Common myeloid progenitor, CD34-positive (primary cell): ENCODE measurements around the gene C20orf141.

Source experiments
- CTCF ChIA-PET: fragments of 350-600 bp; sonication (Branson Sonifier 250); formaldehyde crosslinking; loops from one replicate; lab custom pipeline; 2021; ENCODE audit warnings: antibody characterized with exemption; lab: Charles Lee
- POLR2A ChIA-PET: fragments of 350-600 bp; sonication (Branson Sonifier 250); formaldehyde crosslinking; loops from one replicate; lab custom pipeline; 2021; ENCODE audit warnings: antibody characterized with exemption; lab: Charles Lee
- DNase-seq, 3 donors: peaks; one replicate each; pipeline versions ENCODE4 v3.0.0 to v3.0.0-alpha.2; 2013
- H3K27ac ChIP-seq, 2 experiments: 1 replicate in 1 of 2; 2 replicates in 1 of 2; pipeline ENCODE4 v1.7.0; 2013; ENCODE audit warnings: inconsistent platforms in 2 of 2, low read length in 2 of 2, mild to moderate bottlenecking in 2 of 2, low read depth in 1 of 2, moderate library complexity in 1 of 2; ENCODE audit not compliant: severe bottlenecking in 2 of 2, insufficient read depth in 1 of 2, poor library complexity in 1 of 2
- H3K27me3 ChIP-seq, 5 experiments: replicated peaks in 2 of 5; 1 replicate in 3 of 5; 2 replicates in 2 of 5; pipeline versions ENCODE4 v1.6.1 to v1.7.0; 2013; ENCODE audit warnings: low read length in 4 of 5, mild to moderate bottlenecking in 2 of 5, moderate library complexity in 2 of 5, inconsistent platforms in 1 of 5; ENCODE audit not compliant: insufficient read depth in 5 of 5, control insufficient read depth in 4 of 5
- H3K36me3 ChIP-seq, 4 experiments: 1 replicate in 2 of 4; 2 replicates in 2 of 4; pipeline versions ENCODE4 v1.6.1 to v1.7.0; 2013; ENCODE audit warnings: low read length in 3 of 4, control low read depth in 1 of 4, mild to moderate bottlenecking in 1 of 4; ENCODE audit not compliant: control insufficient read depth in 4 of 4, insufficient read depth in 4 of 4
- H3K4me1 ChIP-seq, 4 experiments: 1 replicate in 3 of 4; 2 replicates in 1 of 4; pipeline versions ENCODE4 v1.6.1 to v1.7.1; 2013; ENCODE audit warnings: low read length in 3 of 4, mild to moderate bottlenecking in 3 of 4, control low read depth in 1 of 4, inconsistent platforms in 1 of 4, moderate library complexity in 1 of 4; ENCODE audit not compliant: control insufficient read depth in 4 of 4, insufficient read depth in 4 of 4; ENCODE audit errors: control extremely low read depth in 1 of 4
- H3K4me3 ChIP-seq, 7 experiments: 1 replicate in 4 of 7; 2 replicates in 3 of 7; pipeline versions ENCODE4 v1.5.1 to v1.7.0; 2013; ENCODE audit warnings: mild to moderate bottlenecking in 7 of 7, low read length in 6 of 7, moderate library complexity in 6 of 7, inconsistent platforms in 2 of 7, low read depth in 2 of 7, control low read depth in 1 of 7; ENCODE audit not compliant: insufficient read depth in 4 of 7, control insufficient read depth in 1 of 7; ENCODE audit errors: extremely low read depth in 1 of 7
- H3K9me3 ChIP-seq, 5 experiments: 1 replicate in 4 of 5; 2 replicates in 1 of 5; pipeline versions ENCODE4 v1.6.1 to v1.7.1; 2013; ENCODE audit warnings: low read length in 4 of 5, mild to moderate bottlenecking in 2 of 5, inconsistent platforms in 1 of 5, low read depth in 1 of 5, moderate library complexity in 1 of 5; ENCODE audit not compliant: control insufficient read depth in 4 of 5, insufficient read depth in 2 of 5; ENCODE audit errors: control extremely low read depth in 1 of 5
- WGBS: methylation state at CpG from one replicate; pipeline ENCODE4 v1.1.5; 2013; ENCODE audit not compliant: insufficient coverage; 5-methylcytosine and 5-hydroxymethylcytosine counted together

The C20orf141 gene

DNA sequence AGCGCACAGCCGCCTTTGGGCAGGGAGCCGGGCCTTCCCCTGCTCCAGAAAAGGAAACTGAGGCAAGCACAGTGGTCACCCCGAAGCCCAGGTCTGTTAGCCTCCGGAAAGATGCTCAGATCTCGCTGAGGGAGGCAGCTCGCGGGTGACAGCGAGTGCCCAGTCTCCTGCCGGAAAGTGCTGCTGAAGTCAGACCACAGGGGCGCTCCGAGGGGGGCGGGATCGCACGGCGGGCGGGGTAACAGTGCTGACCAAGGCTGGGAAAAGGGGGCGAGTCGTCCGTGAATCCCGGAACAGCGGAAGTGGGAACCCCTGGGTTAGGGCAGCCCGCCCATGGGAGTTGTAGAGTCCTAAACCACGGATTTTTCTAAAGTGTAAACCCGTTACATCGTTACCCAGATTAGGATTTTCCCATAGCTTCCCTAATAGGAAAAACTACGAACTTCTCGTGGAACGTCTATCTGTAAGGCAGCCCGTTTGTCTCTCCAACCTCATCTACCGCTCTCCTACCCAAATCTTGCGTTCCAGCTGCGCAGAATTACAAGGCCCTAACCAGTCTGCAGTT is 26.3 kb downstream of the C20orf141 start:
- DNase-seq = no peak
- 10% methylated on average over 33 of the region's 33 CpGs for WGBS
- POLR2A ChIA-PET = interaction anchor here (1.6 kb wide), 1 partner anchor 40 kb away, joined by 9 read pairs; no protein-coding TSS in a partner anchor

DNA sequence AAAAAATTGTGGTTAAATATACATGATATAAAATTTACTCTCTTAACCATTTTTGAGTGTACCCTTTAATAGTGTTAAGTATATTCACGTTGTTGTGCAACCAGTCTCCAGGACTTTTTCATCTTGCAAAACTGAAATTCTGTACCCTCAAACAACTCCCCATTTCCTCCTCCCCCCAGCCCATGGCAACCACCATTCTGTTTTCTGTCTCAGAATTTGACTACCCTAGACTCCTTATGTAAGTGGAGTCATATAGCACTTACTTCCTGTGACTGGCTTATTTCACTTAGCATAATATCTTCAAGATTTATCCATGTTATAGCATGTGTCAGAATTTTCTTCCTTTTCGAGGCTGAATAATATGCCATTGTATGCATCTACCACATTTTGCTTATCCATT is 30.8 kb downstream of the C20orf141 start:
- POLR2A ChIA-PET = no interaction called here
- Histone ChIP-seq H3K27me3 (no peaks in the 10 kb centered on the region), H3K27ac (no peak overlapping the region), H3K36me3 (peaks cover 0 to 12% (median 4%) of the 10 kb centered on the region in 4 experiments), H3K4me1 (peaks cover 3 to 7% (median 5%) of the 10 kb centered on the region in 4 experiments), H3K4me3 (no peak overlapping the region), H3K9me3 (no peaks in the 10 kb centered on the region)
- no peak for DNase-seq
- CTCF ChIA-PET = no interaction called here
- WGBS = no CpG with 5 or more reads among the region's 2 CpGs

More for the DNA sequence above, 26.3 kb downstream of the C20orf141 start:
- Histone ChIP-seq H3K27me3 (no peaks in the 10 kb centered on the region), H3K4me3 (peak overlapping the region; percentile 45 to 93 (median 84)), H3K27ac (peak overlapping the region in 1 of 2 experiments; percentile 64), H3K9me3 (no peaks in the 10 kb centered on the region), H3K36me3 (peaks cover 0 to 22% (median 18%) of the 10 kb centered on the region in 4 experiments), H3K4me1 (peaks cover 3 to 20% (median 13%) of the 10 kb centered on the region in 4 experiments)
- CTCF ChIA-PET = interaction anchor here (0.9 to 1.0 kb wide), 2 partner anchors 8 to 11 kb away, joined by 4 to 6 read pairs; no protein-coding TSS in a partner anchor

DNA sequence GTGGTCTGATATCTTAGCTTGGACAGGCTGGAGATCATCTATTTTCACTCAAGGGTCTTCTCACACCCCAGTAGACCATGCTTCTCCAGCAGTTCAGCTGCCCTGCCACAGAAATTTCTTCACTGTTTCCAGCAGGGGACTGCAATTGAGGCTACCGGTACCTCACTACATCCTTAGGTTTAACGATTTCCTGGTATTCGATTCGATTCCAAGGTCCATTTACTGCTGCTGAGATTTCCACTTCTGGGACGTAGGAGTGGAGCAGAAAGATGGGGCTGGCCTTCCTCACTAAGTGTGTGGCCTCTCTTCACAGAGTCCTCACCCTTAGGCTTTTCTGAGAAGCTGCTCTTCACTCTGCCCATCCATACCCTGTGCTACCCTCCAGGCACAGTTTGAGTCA is 31.9 kb downstream of the C20orf141 start:
- 94% methylated on average over 3 of the region's 5 CpGs for WGBS
- no peak overlapping the region for H3K27ac ChIP-seq
- POLR2A ChIA-PET = no interaction called here

DNA sequence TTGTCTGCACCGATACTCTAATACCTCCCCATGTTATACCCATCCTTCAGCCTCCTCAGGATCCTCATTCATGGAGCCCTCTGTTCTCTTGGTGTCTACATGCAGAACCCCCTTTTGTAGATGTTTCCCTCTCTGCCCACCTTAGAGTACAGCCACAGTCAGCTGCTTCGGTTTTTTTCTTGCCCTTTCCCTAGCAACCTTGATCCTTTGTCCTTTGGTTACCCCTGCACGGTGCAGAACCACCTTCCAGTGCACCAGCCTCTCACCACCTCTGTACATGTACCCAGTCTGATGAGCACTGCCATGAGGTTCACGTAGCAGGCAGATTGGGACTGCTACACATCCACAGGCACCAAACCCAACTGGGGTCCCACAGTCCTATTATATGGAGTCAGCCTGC is 33.0 kb downstream of the C20orf141 start:
- H3K4me3 ChIP-seq = no peak overlapping the region
- H3K27ac ChIP-seq = no peak overlapping the region
- POLR2A ChIA-PET = no interaction called here
- peaks cover 0 to 12% (median 4%) of the 10 kb centered on the region in 4 experiments for H3K36me3 ChIP-seq
- no peak for DNase-seq
- H3K9me3 ChIP-seq = no peaks in the 10 kb centered on the region
- WGBS = 95% methylated on average over 3 of the region's 4 CpGs
- H3K27me3 ChIP-seq = no peaks in the 10 kb centered on the region
- peaks cover 4 to 11% (median 7%) of the 10 kb centered on the region in 4 experiments for H3K4me1 ChIP-seq
- CTCF ChIA-PET = interaction anchor here (1.4 kb wide), 1 partner anchor 90 kb away, joined by 3 read pairs; no protein-coding TSS in a partner anchor

More for the DNA sequence above, 31.9 kb downstream of the C20orf141 start:
- Histone ChIP-seq H3K4me1 (peaks cover 0 to under 1% (median 0%) of the 10 kb centered on the region in 4 experiments), H3K36me3 (peaks cover 0 to 12% (median 4%) of the 10 kb centered on the region in 4 experiments), H3K9me3 (no peaks in the 10 kb centered on the region), H3K27me3 (no peaks in the 10 kb centered on the region), H3K4me3 (no peak overlapping the region)
- DNase-seq = no peak
- CTCF ChIA-PET = no interaction called here

DNA sequence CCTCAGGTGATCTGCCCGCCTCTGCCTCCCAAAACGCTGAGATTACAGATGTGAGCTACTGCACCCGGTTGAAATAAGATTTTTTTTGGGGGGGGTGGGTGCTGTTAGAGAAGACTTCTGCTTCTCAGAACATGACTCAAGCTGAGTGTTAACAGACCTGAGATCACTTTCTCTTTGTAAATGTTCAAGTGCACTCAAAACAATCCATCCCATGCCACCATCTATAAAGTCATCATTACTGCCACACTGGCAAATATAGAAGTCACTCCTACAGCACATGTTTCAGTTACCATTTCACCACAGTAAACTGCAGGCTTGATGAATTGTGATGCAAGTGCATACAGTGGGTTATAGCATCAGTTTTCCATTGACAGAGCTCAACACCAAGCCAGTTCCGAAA is 34.7 kb downstream of the C20orf141 start:
- H3K9me3 ChIP-seq = no peaks in the 10 kb centered on the region
- no peak overlapping the region for H3K4me3 ChIP-seq
- POLR2A ChIA-PET = no interaction called here
- H3K27me3 ChIP-seq = no peaks in the 10 kb centered on the region
- WGBS = 100% methylated on average over 1 of the region's 4 CpGs
- peaks cover 0 to 10% (median 2%) of the 10 kb centered on the region in 4 experiments for H3K36me3 ChIP-seq
- DNase-seq = peak in 2 of 3 donors; percentile 21 to 25
- CTCF ChIA-PET = interaction anchor here (1.0 to 3.7 kb wide), 8 partner anchors 9 to 135 kb away, joined by 3 to 14 read pairs (median 6); partner anchors contain the start of genes PCED1A and VPS16
- H3K4me1 ChIP-seq = peaks cover 5 to 17% (median 13%) of the 10 kb centered on the region in 4 experiments
- H3K27ac ChIP-seq = no peak overlapping the region

DNA sequence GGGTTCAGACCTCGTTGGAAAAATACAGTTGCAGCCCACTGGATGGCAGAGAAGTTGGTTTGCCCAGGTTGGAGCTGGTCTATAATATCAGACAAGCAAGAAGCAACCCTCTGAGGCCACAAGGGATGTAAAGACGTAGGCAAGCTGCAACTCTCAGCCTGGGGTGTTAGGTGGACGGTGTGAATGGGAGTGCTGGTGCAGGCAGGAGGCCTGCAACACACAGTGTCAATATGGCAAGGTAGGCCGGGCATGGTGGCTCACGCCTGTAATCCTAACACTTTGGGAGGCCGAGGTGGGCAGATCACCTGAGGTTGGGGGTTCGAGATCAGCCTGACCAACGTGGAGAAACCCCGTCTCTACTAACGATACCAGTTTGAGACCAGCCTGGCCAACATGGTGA is 36.3 kb downstream of the C20orf141 start:
- H3K4me1 ChIP-seq = peaks cover 5 to 17% (median 13%) of the 10 kb centered on the region in 4 experiments
- ChIA-PET POLR2A (interaction anchor here (1.1 kb wide), 1 partner anchor 50 kb away, joined by 3 read pairs; no protein-coding TSS in a partner anchor), CTCF (interaction anchor here (0.7 to 6.6 kb wide), 19 partner anchors 11 to 164 kb away, joined by 3 to 47 read pairs (median 4); partner anchors contain the start of genes PCED1A and VPS16)
- DNase-seq = peak in 2 of 3 donors; percentile 18 to 30
- 94% methylated on average over 6 of the region's 10 CpGs for WGBS
- no peaks in the 10 kb centered on the region for H3K27me3 ChIP-seq
- H3K36me3 ChIP-seq = peaks cover 0 to 8% (median 0%) of the 10 kb centered on the region in 4 experiments
- H3K27ac ChIP-seq = no peak overlapping the region
- no peaks in the 10 kb centered on the region for H3K9me3 ChIP-seq
- no peak overlapping the region for H3K4me3 ChIP-seq

DNA sequence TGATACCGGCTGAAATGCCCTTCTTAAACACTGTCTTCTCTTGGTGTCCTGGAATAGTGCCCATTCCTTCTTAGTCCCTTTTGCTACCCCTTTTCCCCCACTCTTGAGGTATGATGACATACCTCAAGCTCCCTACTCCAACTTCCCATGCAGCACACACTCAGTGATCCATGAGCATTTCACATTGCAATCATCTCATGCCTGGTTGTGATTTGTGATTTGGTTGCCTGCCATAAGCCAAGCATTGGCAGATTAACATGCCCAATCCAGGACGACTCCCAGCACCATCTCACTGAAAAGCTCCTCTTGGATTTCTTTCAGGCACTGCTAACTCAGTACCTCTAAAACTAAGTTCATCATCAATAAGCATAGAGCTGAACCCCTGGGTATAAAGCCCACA is 43.8 kb downstream of the C20orf141 start:
- DNase-seq = no peak
- Histone ChIP-seq H3K27me3 (no peaks in the 10 kb centered on the region), H3K4me3 (no peak overlapping the region), H3K9me3 (no peaks in the 10 kb centered on the region), H3K36me3 (peaks cover 3 to 36% (median 21%) of the 10 kb centered on the region in 4 experiments), H3K4me1 (peaks cover 0 to 10% (median 0%) of the 10 kb centered on the region in 4 experiments), H3K27ac (no peak overlapping the region)
- ChIA-PET POLR2A (no interaction called here), CTCF (interaction anchor here (1.2 to 1.7 kb wide), 4 partner anchors 103 to 171 kb away, joined by 3 to 4 read pairs (median 3); no protein-coding TSS in a partner anchor)
- WGBS = 100% methylated on average over 2 of the region's 2 CpGs
